ENCODE data around the gene OTUD3.

- TF ChIP-seq CTCF (IDR thresholded peaks at IDR 0.05): no peak
- no peak for TF ChIP-seq POLR2A (IDR thresholded peaks at IDR 0.05)
Observed at GRCh38 chr1:19926296-19927129, 44.3 kb downstream of the OTUD3 start.

Measured in esophagus squamous epithelium (tissue), 4 donors.